Small intestine (tissue), 7 donors: Measurements from ENCODE around the gene SLC17A8. TPM values are rescaled to one million over a fixed set of nuclear protein-coding genes. Genes with fewer than 3 reads are reported as not detected.

ENCODE experiments used
- DNase-seq, 2 donors: peaks; one replicate each; pipeline versions ENCODE4 v3.0.0 to v3.0.0-alpha.2; 2013
- FAIRE-seq: peaks from 2 replicates; lab custom pipeline; 2012; peaks lifted over from hg19 to GRCh38; lab: Jason Lieb, UNC
- H3K27ac ChIP-seq, 3 donors: one replicate each; pipeline ENCODE4 v1.5.1; 2013; ENCODE audit warnings: low read length in 2 of 3, mild to moderate bottlenecking in 2 of 3, control low read depth in 1 of 3, inconsistent platforms in 1 of 3, low read depth in 1 of 3, moderate library complexity in 1 of 3
- H3K27me3 ChIP-seq, 3 donors: one replicate each; pipeline ENCODE4 v1.6.1; 2013; ENCODE audit warnings: low read length in 3 of 3, inconsistent platforms in 1 of 3; ENCODE audit not compliant: control insufficient read depth in 3 of 3, insufficient read depth in 3 of 3
- H3K36me3 ChIP-seq, 3 donors: one replicate each; pipeline ENCODE4 v1.6.1; 2013; ENCODE audit warnings: low read length in 3 of 3, inconsistent platforms in 1 of 3, low read depth in 1 of 3, mild to moderate bottlenecking in 1 of 3, moderate library complexity in 1 of 3; ENCODE audit not compliant: control insufficient read depth in 3 of 3, insufficient read depth in 2 of 3
- H3K4me1 ChIP-seq, 3 donors: one replicate each; pipeline ENCODE4 v1.6.1; 2013; ENCODE audit warnings: low read length in 2 of 3, inconsistent platforms in 1 of 3, low read depth in 1 of 3, mild to moderate bottlenecking in 1 of 3, moderate library complexity in 1 of 3; ENCODE audit not compliant: control insufficient read depth in 3 of 3, insufficient read depth in 2 of 3
- H3K4me3 ChIP-seq, 3 donors: one replicate each; pipeline ENCODE4 v1.5.1; 2013; ENCODE audit warnings: low read length in 3 of 3, control low read depth in 1 of 3, inconsistent platforms in 1 of 3, low read depth in 1 of 3, mild to moderate bottlenecking in 1 of 3, moderate library complexity in 1 of 3
- H3K9me3 ChIP-seq, 2 donors: one replicate each; pipeline ENCODE4 v1.6.1; 2013; ENCODE audit warnings: low read depth in 1 of 2, low read length in 1 of 2; ENCODE audit not compliant: control insufficient read depth in 2 of 2, insufficient read depth in 1 of 2
- WGBS, 3 donors: extraction: QIAGEN DNeasy Blood & Tissue Kit; methylation state at CpG; one replicate each; pipeline ENCODE4 v1.1.7; 2013; 5-methylcytosine and 5-hydroxymethylcytosine counted together
- polyA plus RNA-seq, 4 donors: library from polyadenylated mRNA; stranded (reverse) in 3 of 4; unstranded in 1 of 4; fragments of 200-250 nt in 3 of 4; fragments of 120-200 nt in 1 of 4; gene quantifications; one replicate each; pipeline versions ENCODE4 v1.2.1 to v1.2.3, GENCODE V29; 2013
- donor health status: healthy with polysubstance abuse.
- donor health status: control.
- donor health status: control.
- donor health status: Bipolar disorder and iron deficiency.
- donor health status: healthy.

The SLC17A8 gene
- polyA plus RNA-seq, 4 donors: 0.22 to 5.6 (median 1.6) TPM

DNA sequence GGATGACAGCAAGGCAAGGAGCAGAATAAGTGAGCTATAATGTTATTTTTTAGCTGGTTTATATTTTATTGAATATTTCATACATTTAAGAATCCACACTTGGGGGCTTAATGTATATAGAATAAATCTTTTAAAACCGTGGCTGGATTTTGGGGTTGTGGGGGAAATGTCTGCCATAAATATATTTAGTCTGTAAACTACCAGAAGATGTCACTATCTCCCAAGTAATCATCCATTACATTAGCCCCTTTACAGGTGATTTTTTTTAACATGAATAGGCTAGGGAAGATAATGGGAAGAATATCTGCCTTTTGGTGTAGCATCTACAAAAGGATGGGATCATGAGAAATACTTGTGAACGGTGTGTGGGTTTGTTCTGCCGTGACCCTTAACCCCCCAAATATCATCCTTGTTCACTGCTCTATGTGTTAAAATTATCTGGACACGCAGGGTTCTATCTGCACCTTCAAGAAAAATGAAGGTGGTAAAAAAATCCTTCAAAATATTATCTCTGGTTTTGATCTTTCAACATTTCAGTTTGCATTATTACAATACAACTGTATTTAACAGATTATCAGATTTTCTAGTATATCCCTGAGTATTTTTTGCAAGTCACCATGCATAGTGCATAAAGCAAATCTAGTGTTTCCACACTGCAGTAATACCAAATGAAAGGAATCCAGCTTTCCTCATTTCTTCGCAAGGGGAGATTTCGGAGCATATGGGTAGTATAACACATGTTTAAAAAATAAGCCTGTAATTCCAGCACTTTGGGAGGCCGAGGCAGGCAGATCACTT is 8.0 kb upstream of the SLC17A8 start:
- no peaks in the 10 kb centered on the region for H3K27me3 ChIP-seq
- no peak overlapping the region for H3K4me3 ChIP-seq
- WGBS, 3 donors: 77 to 79% (median 77%) methylated on average over 7 of the region's 7 CpGs
- H3K36me3 ChIP-seq: no peaks in the 10 kb centered on the region
- DNase-seq (peak; percentile 29 to 52), FAIRE-seq (no peak)
- H3K9me3 ChIP-seq: no peaks in the 10 kb centered on the region
- H3K4me1 ChIP-seq: peaks cover 0 to 5% (median 0%) of the 10 kb centered on the region in 3 donors
- no peak overlapping the region for H3K27ac ChIP-seq

DNA sequence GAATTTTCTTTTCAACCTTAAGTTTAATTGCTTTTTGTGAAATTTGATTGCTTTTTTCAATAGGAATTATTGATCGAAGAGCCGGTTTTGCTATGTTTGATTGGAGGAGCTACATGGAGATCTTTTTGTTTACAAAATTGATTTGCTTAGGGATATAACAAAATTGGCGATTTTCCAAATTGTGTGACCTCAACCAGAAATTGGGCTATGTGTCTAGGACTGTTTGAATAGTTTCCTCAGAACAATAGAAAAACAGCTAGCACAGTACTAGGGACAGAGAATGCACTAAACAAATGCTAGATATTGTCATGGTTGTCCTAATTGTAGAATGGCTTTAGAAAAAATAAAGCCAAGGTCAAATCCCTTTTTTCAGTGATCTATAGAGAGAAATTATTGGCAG is 2.4 kb downstream of the SLC17A8 start:
- Histone ChIP-seq H3K36me3 (no peaks in the 10 kb centered on the region), H3K27me3 (no peaks in the 10 kb centered on the region), H3K4me3 (no peak overlapping the region), H3K4me1 (no peaks in the 10 kb centered on the region), H3K27ac (no peak overlapping the region), H3K9me3 (no peaks in the 10 kb centered on the region)
- DNase-seq (no peak), FAIRE-seq (no peak)
- 59 to 71% (median 61%) methylated on average over 3 of the region's 3 CpGs for WGBS, 3 donors

DNA sequence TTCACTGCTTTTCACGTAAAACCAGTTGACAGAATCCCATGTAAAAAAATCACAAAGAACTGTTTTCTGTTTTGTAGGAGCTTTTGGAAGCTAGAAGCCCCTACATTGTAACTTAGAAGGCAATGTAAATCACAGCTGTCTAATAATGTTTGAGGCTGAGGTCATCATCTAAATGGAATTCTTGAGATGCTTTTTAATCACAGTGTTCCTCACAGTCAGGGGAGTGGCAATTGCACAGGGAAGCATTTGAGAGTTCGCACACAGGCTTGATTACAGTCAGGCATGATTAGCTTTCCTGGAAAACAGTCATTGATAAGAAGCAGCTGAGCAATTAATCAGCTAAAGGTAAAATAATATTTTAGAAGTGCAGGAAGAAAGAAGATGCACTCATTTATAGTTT is 2.9 kb downstream of the SLC17A8 start:
- Histone ChIP-seq H3K9me3 (no peaks in the 10 kb centered on the region), H3K27me3 (no peaks in the 10 kb centered on the region), H3K36me3 (no peaks in the 10 kb centered on the region), H3K4me3 (no peak overlapping the region), H3K27ac (no peak overlapping the region), H3K4me1 (no peaks in the 10 kb centered on the region)
- 25 to 44% (median 29%) methylated on average over 2 of the region's 2 CpGs for whole genome bisulfite sequencing, 3 donors
- FAIRE-seq (no peak), DNase-seq (peak; percentile 33 to 75)

DNA sequence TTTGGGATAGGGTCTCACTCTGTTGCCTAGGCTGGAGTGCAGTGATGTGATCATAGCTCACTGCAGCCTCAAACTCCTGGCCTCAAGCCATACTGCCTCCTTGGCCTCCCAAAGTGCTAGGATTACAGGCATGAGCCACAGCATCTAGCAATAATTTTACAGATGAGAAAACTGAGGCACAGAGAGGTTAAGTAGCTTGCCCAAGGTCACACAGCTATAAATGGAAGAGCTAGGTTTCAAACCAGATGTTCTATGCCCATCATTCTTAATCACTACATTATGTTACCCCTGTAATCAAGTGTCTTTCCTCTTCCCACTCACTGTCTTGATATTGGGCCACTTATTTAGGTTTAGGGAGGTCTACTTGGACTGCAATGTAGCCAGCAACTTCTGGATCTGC is 3.6 kb downstream of the SLC17A8 start:
- Histone ChIP-seq H3K9me3 (no peaks in the 10 kb centered on the region), H3K27me3 (no peaks in the 10 kb centered on the region), H3K4me3 (no peak overlapping the region), H3K27ac (no peak overlapping the region), H3K36me3 (no peaks in the 10 kb centered on the region), H3K4me1 (no peaks in the 10 kb centered on the region)
- DNase-seq: no peak
- FAIRE-seq: no peak

DNA sequence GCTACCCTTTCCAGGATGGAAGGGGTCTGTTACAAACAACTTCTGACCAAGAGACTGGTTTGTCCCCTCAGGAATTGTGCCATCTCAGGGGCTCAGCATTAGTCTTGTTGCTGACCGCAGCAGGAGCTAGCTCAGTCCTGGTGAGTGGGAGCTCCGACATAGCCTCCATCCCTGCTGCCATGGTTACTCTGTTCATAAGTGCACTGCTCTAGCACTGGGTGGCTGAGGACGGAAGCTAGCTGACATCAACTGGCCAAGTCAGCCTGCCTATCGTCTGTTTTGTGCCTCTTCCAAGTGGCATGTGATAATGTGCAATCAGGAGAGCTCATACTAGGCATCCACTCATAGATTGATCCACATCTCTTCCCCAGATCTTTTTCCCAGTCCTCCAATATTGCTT is 7.5 kb downstream of the SLC17A8 start:
- no peaks in the 10 kb centered on the region for H3K4me1 ChIP-seq
- H3K27ac ChIP-seq: no peak overlapping the region
- H3K27me3 ChIP-seq: no peaks in the 10 kb centered on the region
- no peak for DNase-seq
- FAIRE-seq: no peak
- no peak overlapping the region for H3K4me3 ChIP-seq
- peaks cover 0 to 3% of the 10 kb centered on the region in 2 donors for H3K9me3 ChIP-seq
- no peaks in the 10 kb centered on the region for H3K36me3 ChIP-seq
- 76 to 89% (median 85%) methylated on average over 4 of the region's 4 CpGs for WGBS, 3 donors

DNA sequence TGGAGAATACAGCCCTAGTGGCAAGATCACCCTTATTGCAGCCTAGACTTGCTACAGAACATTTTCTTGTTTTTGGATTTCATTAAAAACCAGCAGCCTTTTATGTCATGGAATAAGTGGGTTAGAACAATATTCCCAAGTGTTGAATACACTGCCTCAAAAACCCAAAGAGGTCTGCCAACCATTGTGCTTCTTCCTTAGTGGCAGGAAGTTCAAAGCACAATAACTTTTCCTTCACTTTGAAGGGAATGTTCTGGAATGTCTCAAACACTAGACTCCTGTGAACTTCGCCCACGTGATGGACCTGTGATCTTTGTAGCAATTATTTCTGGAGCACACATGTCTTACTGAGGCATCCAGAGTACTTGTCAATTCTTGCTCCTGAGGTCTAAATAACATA is 8.5 kb downstream of the SLC17A8 start:
- FAIRE-seq: no peak
- Histone ChIP-seq H3K9me3 (peaks cover 0 to 5% of the 10 kb centered on the region in 2 donors), H3K27ac (no peak overlapping the region), H3K36me3 (no peaks in the 10 kb centered on the region), H3K4me1 (no peaks in the 10 kb centered on the region), H3K4me3 (no peak overlapping the region), H3K27me3 (no peaks in the 10 kb centered on the region)
- no peak for DNase-seq
- 51 to 64% (median 57%) methylated on average over 2 of the region's 2 CpGs for WGBS, 3 donors

DNA sequence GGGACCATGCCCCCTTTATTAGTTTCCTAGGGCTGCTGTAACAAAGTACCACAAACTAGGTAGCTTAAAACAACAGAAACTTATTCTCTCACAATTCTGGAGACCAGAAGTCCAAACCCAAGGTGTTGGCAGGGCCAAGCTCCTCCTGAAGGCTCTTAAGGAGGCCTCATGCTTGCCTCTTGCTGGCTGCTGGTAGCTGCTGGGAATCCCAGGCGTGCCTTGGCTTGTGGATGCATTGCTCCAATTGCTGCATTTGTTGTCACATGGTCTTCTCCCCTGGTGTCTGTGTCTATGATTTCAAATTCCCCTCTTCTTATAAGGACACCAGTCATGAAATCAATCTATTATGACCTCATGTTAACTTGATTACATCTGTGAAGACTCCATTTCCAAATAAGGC is 11.2 kb downstream of the SLC17A8 start:
- H3K4me1 ChIP-seq: no peaks in the 10 kb centered on the region
- H3K36me3 ChIP-seq: no peaks in the 10 kb centered on the region
- DNase-seq (no peak), FAIRE-seq (no peak)
- H3K27me3 ChIP-seq: no peaks in the 10 kb centered on the region
- H3K9me3 ChIP-seq: peaks cover 0 to 5% of the 10 kb centered on the region in 2 donors
- no peak overlapping the region for H3K27ac ChIP-seq
- WGBS, 3 donors: 89 to 95% (median 90%) methylated on average over 1 of the region's 1 CpG
- no peak overlapping the region for H3K4me3 ChIP-seq

DNA sequence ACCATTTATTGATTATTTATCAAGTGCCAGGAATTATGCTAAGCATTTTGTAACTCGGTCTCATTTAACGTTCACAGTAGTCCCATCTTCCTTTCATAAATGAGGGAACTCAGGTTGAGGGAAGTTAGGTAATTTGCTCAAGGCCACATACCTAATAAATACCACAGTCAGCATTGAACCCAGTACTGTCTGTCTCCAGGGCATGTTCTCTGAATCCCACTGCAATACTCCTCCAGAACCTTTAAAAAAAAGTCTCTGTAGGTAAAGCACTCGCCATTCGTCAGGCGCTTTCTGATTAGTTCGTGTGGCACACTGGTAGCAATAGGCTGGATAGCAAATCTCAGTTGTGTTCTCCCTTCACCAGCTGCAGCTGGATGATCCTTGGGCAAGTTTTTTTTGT is 14.3 kb downstream of the SLC17A8 start:
- Histone ChIP-seq H3K4me3 (no peak overlapping the region), H3K27ac (no peak overlapping the region), H3K36me3 (no peaks in the 10 kb centered on the region), H3K4me1 (no peaks in the 10 kb centered on the region), H3K9me3 (peaks cover 0 to 5% of the 10 kb centered on the region in 2 donors), H3K27me3 (no peaks in the 10 kb centered on the region)
- 74 to 80% (median 76%) methylated on average over 6 of the region's 6 CpGs for WGBS, 3 donors
- FAIRE-seq (no peak), DNase-seq (no peak)
